Activated T-cell treated with anti-CD3 and anti-CD28 coated beads, Interleukin-2, amount 50 U/mL, for 24 hours (primary cell): ENCODE measurements around the gene SH3BP4.

ENCODE experiments used
- DNase-seq: peaks from one replicate; pipeline ENCODE4 v3.0.0-alpha.2; 2020
- H3K27ac Mint-ChIP-seq: 2 replicates; pipeline ENCODE4 v1.8.0; 2020; ENCODE audit warnings: mild to moderate bottlenecking, mixed read lengths
- H3K27me3 Mint-ChIP-seq: 2 replicates; pipeline ENCODE4 v1.8.0; 2020; ENCODE audit warnings: mixed read lengths
- H3K36me3 Mint-ChIP-seq: 2 replicates; pipeline ENCODE4 v1.8.0; 2020; ENCODE audit warnings: low read depth, mixed read lengths
- H3K4me1 Mint-ChIP-seq: 2 replicates; pipeline ENCODE4 v1.8.0; 2020; ENCODE audit warnings: low read depth, mixed read lengths
- H3K4me3 Mint-ChIP-seq: 2 replicates; pipeline ENCODE4 v1.8.0; 2020; ENCODE audit warnings: mild to moderate bottlenecking, moderate library complexity, mixed read lengths
- H3K9me3 Mint-ChIP-seq: 2 replicates; pipeline ENCODE4 v1.8.0; 2020; ENCODE audit warnings: mixed read lengths

SH3BP4 gene

DNA sequence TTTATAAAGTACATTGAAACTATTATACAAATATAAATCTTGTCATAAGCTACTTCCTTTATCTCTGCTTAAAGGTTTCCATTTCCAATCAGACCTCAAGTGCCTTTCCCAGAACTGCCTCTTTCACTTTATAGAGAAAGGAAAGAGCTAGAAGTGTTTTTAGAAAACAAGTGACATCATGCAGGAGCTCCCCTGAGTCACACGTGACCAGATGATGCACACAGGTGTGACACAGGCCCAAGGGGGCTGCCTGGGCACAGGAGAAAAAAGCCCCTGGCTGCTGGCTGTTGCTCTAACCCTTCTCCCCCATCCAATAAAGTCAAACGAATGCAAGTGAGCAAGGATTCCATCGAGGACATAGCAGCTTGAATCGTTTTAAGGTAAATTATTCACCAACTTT, 21.4 kb upstream of the SH3BP4 start:
- Mint-ChIP-seq H3K4me1 (no peaks in the 10 kb centered on the region), H3K9me3 (peaks cover under 1% of the 10 kb centered on the region), H3K27me3 (peaks cover 14% of the 10 kb centered on the region), H3K4me3 (no peak overlapping the region), H3K27ac (no peak overlapping the region), H3K36me3 (no peaks in the 10 kb centered on the region)
- DNase-seq: no peak

DNA sequence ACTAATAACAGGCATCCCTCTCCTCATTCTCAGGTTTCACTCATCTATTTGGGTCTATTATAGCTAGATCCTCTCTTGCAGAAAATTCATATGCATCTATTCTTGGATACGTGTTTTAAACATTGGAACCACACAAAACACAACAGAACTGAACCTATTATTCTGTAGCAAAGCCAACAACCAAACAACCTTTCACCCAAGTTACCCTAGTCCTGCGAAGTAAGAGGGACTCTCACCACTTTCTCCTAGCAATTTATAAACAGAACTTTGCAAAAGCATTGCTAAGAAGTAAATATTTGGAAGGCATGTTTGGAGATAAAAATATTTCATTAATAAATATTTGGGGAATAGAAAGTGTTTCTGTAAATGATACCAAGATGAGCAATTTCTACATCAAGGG, 20.4 kb upstream of the SH3BP4 start:
- H3K36me3 Mint-ChIP-seq: no peaks in the 10 kb centered on the region
- peaks cover 13% of the 10 kb centered on the region for H3K27me3 Mint-ChIP-seq
- DNase-seq: no peak
- no peak overlapping the region for H3K4me3 Mint-ChIP-seq
- no peaks in the 10 kb centered on the region for H3K4me1 Mint-ChIP-seq
- H3K9me3 Mint-ChIP-seq: no peaks in the 10 kb centered on the region
- no peak overlapping the region for H3K27ac Mint-ChIP-seq

DNA sequence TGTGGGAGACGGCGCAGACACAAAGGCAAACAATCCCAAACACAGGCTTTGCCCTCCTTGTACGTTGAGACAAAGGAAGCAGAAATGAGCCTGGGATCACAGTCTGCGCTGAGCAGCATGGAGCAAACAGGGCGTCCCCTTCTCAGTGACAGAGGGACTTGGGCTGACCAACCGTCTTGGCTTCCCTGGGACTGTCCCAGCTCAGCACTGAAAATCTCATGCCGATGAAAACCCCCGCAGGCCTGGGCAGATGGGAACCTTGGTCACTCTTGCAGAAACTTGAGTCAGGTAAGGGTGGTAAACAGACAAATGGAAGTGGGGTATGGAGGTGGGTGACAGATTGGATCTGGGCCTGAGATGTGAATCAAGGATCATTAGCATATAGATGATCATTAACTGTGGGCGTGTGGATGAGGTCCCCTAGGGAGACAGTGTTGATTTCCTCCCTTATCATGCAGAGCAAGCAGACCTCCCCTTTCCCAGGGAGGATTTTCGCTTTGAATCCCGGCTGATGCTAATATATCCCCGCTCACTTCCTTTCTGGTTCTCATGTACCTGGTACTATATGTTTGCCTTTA, 19.1 kb upstream of the SH3BP4 start:
- Mint-ChIP-seq H3K36me3 (no peaks in the 10 kb centered on the region), H3K27ac (no peak overlapping the region), H3K4me3 (no peak overlapping the region), H3K4me1 (no peaks in the 10 kb centered on the region), H3K27me3 (peaks cover 20% of the 10 kb centered on the region), H3K9me3 (no peaks in the 10 kb centered on the region)
- no peak for DNase-seq

DNA sequence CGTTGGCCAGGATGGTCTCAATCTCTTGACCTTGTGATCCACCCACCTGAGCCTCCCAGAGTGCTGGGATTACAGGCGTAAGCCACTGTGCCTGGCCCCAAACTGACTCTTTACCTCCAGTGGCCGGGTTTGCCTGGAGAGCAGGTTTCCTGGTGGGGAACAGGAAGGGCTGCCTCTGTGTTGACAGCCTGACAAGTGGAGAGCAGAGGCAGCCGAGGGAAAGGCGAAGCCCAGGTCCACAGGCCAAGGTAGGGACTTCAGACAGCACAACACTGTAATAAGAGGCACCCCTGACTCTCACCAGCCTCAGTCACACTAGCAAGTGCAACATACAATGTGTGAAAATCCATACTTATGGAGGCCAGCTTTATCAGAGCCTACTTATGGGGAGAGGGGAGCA, 16.5 kb upstream of the SH3BP4 start:
- Mint-ChIP-seq H3K27me3 (peaks cover 30% of the 10 kb centered on the region), H3K4me1 (no peaks in the 10 kb centered on the region), H3K9me3 (no peaks in the 10 kb centered on the region), H3K4me3 (no peak overlapping the region), H3K36me3 (no peaks in the 10 kb centered on the region), H3K27ac (no peak overlapping the region)
- no peak for DNase-seq

DNA sequence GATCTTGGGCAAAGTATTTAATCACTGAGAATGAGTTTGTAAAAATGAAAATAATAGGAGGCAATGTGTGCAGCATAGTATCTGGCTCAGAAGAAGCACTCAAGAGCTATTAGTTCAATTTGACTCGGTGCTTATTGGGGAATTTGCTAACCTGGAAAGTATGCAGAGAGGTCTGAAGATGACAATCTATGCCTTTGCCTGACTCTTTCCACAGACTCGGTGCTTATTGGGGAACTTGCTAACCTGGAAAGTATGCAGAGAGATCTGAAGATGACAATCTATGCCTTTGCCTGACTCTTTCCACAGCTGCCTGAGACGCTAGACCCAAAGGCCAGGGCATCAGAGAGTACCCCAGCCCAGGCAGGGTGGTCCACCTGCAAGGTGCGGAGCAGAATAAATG, 12.2 kb upstream of the SH3BP4 start:
- Mint-ChIP-seq H3K27ac (no peak overlapping the region), H3K4me1 (no peaks in the 10 kb centered on the region), H3K36me3 (no peaks in the 10 kb centered on the region), H3K4me3 (no peak overlapping the region), H3K9me3 (peaks cover 5% of the 10 kb centered on the region), H3K27me3 (peaks cover 36% of the 10 kb centered on the region)
- DNase-seq: no peak

DNA sequence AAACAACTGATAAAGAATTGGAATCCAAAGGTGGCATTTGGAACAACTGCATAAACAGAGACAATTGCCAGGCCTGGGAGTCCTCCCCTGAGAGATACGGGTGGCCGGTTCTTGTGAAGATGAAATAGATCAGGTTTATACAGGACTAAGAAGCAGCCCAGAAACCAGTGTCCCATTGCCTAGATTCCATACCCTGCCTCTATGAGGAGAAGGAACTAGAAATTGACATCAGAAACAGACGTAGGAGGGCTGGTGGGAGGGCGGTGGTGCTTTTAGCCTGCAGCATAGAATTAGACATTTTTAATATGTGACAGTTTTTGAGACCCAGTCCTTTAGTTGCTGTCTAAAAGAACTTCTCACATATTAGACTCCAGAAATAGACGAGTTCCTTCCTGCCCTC, 11.8 kb upstream of the SH3BP4 start:
- Mint-ChIP-seq H3K27ac (no peak overlapping the region), H3K4me3 (no peak overlapping the region), H3K36me3 (no peaks in the 10 kb centered on the region), H3K9me3 (peaks cover 5% of the 10 kb centered on the region), H3K27me3 (peaks cover 32% of the 10 kb centered on the region), H3K4me1 (no peaks in the 10 kb centered on the region)
- no peak for DNase-seq

DNA sequence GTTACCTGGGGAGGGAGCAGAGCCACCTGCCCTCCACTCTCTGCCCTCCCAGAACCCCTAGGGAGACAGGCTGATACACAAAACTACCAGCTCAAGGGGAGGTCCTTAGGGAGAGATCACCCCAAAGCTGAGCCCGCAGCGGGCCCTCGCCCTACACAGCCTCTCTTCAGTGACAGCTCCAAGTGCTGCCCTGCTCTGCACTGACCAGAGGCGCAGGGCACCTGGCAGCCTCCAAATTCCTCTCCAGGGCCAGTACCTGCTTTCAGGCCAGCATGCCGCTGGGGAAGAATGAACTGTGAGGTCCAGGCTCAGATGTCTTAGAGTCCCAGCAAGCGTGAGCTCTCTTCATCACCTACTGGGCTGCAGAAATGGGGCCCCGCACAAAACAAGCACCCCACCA, 11.3 kb upstream of the SH3BP4 start:
- H3K4me1 Mint-ChIP-seq: no peaks in the 10 kb centered on the region
- no peak overlapping the region for H3K27ac Mint-ChIP-seq
- peaks cover 31% of the 10 kb centered on the region for H3K27me3 Mint-ChIP-seq
- DNase-seq: no peak
- H3K9me3 Mint-ChIP-seq: peaks cover 5% of the 10 kb centered on the region
- no peak overlapping the region for H3K4me3 Mint-ChIP-seq
- no peaks in the 10 kb centered on the region for H3K36me3 Mint-ChIP-seq

DNA sequence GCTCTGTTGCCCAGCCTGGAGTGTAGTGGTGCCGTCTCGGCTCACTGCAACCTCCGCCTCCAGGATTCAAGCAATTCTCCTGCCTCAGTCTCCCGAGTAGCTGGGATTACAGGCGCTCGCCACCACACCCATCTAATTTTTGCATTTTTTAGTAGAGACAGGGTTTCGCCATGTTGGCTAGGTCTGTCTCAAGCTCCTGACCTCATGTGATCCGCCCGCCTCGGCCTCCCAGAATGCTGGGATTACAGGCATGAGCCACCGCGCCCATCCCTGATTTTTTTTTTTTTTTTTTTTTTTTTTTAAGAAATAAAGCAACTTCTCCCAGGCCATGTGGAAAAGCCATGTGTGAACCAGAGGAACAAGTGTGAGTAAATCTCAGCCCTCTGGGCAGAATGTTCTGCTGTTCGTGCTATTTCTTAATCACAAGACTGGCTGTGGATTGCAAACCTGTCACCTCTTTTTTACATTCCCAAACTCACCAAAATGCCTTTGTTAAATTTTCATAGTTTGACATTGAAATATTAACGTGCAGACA, 6.4 kb upstream of the SH3BP4 start:
- DNase-seq: no peak
- Mint-ChIP-seq H3K27ac (no peak overlapping the region), H3K9me3 (peaks cover 5% of the 10 kb centered on the region), H3K27me3 (peaks cover 50% of the 10 kb centered on the region), H3K36me3 (no peaks in the 10 kb centered on the region), H3K4me1 (no peaks in the 10 kb centered on the region), H3K4me3 (no peak overlapping the region)

DNA sequence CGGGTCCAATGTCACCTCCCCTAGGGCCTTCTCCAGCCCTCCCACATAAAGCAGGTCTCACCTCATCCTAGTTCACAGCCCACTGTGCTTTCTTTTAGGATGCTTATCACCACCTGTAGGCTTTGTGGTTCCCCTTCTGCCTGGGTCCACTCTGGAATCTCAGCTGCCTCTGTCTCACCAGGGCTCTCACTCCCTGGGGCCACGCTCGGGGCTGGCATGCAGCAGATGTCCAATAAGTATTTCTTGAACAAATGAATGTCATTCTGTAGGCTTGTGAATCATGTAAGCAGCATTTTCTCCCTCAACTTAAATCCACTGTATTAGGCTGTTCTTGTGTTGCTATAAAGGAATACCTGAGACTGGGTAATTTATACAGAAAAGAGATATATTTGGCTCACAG, 4.3 kb upstream of the SH3BP4 start:
- no peaks in the 10 kb centered on the region for H3K36me3 Mint-ChIP-seq
- H3K9me3 Mint-ChIP-seq: peaks cover 5% of the 10 kb centered on the region
- no peak overlapping the region for H3K27ac Mint-ChIP-seq
- DNase-seq: no peak
- H3K27me3 Mint-ChIP-seq: peaks cover 61% of the 10 kb centered on the region
- no peak overlapping the region for H3K4me3 Mint-ChIP-seq
- H3K4me1 Mint-ChIP-seq: peaks cover 4% of the 10 kb centered on the region

DNA sequence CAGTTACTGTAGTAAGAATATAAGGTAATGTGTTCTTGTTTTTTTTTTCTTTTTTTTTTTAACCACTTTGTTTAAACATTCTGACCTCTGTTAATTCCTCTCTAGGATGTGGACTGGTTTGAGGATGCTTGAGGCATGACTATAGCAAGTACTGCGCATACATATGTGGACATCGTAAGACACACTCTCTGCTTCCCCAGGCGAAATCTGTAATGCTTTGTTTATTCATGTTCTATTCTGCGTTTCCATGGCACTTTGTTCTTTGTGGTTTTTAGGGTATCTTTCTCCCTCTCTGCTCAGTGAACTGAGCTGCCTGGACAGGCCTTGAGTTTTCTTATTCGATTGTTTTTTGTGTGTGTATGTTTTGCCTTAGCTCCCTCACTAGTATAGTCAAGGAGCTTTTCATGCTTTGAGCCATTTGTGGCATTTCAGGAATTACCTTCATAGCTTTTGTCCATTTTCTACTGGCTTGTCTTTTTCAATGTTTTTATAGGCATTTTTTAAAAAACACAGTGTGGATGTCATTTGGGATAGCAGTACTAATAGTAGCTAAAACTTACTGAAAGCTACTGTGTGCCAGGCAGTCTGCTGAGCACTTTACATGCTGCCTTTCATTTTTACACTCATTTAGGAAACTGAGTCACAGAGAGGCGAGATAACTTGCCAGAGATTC, 1.9 kb upstream of the SH3BP4 start:
- H3K27ac Mint-ChIP-seq: no peak overlapping the region
- H3K4me3 Mint-ChIP-seq: no peak overlapping the region
- no peak for DNase-seq
- H3K36me3 Mint-ChIP-seq: no peaks in the 10 kb centered on the region
- peaks cover 8% of the 10 kb centered on the region for H3K4me1 Mint-ChIP-seq
- no peaks in the 10 kb centered on the region for H3K9me3 Mint-ChIP-seq
- H3K27me3 Mint-ChIP-seq: peaks cover 78% of the 10 kb centered on the region

DNA sequence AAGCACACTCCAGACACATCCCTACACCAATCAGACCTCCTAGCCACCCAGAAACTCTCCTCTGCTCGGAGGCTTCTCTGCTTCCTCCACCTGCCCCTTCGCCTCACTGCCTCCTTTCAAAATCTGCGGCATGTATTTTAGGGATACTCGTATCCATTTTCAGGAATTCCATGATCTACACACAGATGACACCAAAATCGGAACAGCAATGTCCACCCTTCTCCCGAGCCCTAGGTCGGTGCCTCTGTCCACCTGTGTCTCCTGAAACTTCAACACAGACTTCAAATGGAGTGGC, 1.4 kb upstream of the SH3BP4 start:
- peaks cover 8% of the 10 kb centered on the region for H3K4me1 Mint-ChIP-seq
- H3K36me3 Mint-ChIP-seq: no peaks in the 10 kb centered on the region
- DNase-seq: no peak
- peaks cover 83% of the 10 kb centered on the region for H3K27me3 Mint-ChIP-seq
- H3K9me3 Mint-ChIP-seq: no peaks in the 10 kb centered on the region
- no peak overlapping the region for H3K4me3 Mint-ChIP-seq
- no peak overlapping the region for H3K27ac Mint-ChIP-seq

DNA sequence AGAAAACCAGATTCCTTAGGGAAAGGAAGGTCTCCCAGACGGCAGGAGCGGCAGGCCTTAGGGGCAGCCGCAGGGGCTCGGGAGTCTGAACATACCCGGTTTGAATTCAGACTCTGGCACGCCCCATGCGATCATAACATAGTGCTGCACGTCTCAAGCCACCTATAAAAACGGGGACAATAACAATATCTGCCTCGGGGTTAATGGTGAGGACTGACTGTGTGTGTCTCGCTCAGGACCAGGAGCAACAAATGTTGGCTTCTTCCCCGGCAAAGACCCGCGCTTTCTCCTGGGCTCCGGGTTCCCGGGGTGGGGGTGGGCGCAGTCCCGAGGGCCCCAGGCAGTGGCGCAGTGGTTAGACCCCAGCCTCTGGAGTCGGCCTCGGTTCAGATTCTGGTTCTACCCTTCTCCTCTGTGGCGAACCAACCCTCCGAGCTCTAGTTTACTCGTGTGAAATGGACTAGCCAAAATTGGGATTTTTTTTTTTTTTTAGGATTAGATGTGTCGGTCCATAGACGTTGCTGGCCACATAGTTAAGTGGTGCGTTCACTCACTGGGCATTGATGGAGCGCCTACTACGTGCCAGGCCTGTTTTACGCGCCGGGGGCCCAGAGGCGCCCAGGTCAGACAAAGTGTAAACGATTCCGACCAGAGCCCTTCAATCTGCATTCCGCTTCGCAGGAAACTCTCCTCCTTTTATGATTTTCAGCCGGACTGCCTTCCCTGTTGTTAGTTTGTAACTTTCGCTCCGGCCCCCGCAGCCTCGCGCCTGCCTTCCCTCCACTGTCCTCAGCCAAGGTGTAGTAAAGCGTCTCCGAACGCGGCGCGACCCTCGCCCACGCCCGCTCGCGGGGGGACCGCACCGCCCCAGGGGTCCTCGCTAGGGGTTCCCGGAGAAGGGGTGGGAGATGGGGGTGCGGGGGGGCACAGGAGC, 820 bp upstream of the SH3BP4 start:
- no peak overlapping the region for H3K27ac Mint-ChIP-seq

DNA sequence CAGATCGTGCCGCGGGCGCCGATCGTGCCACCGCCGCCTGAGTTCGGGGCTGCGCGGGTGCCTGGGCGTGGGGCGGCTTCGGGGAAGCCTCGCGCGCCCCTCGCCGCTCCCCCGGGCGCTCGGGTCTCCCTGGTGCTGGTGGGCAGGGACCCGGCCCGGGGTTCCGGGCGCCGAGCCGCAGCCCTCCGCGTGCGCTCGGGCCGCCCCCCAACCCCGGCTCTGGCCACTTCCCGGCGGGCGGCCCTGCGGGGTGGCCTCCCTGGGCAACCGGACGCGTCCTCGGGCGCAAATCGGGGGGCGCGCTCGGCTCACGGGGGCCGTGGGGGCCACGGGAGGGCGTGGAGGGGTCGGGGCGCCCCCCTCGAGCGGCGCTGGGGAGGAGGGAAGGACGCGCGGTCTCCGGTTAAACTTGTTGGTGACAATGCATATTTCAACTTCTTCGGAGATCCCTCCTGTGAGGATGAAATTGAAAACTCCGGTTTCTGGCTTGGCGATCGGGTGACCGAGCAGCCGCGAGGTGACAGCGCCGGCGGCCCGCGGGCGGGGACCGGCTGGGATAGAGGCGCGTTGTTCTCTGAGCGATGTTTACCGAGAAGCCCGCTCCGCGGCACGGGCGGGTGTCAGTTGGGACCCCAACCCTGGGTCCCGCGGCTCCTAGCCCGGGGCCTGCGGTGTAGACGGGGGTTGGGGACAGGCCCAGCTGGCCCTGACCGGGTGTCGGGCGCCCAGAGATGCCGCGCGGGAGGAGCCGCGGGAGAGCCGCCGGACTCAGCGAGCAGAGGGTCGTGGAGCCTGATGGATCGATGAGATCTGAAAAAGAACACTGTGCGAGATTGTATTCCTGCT, 676 bp downstream of the SH3BP4 start:
- H3K9me3 Mint-ChIP-seq: no peaks in the 10 kb centered on the region
- H3K4me3 Mint-ChIP-seq: peak overlapping the region; percentile 61
- DNase-seq: peak; percentile 30
- no peaks in the 10 kb centered on the region for H3K36me3 Mint-ChIP-seq
- no peak overlapping the region for H3K27ac Mint-ChIP-seq
- peaks cover 88% of the 10 kb centered on the region for H3K27me3 Mint-ChIP-seq
- H3K4me1 Mint-ChIP-seq: peaks cover 8% of the 10 kb centered on the region

More for the DNA sequence above, 820 bp upstream of the SH3BP4 start:
- Mint-ChIP-seq H3K36me3 (no peaks in the 10 kb centered on the region), H3K4me1 (peaks cover 8% of the 10 kb centered on the region), H3K27me3 (peaks cover 85% of the 10 kb centered on the region), H3K9me3 (no peaks in the 10 kb centered on the region), H3K4me3 (peak overlapping the region; percentile 72)
- DNase-seq: peak; percentile 32
